OCI-LY1 (cell line): ENCODE data around the gene SLC25A42.
A peak's percentile ranks its signal among the peaks of the same experiment; 100 is the strongest.

Experiments used
- H2AFZ ChIP-seq: fragments of 200-600 bp; sonication (generic), shearing (Covaris generic); 2 replicates; pipeline ENCODE4 v1.6.0; 2014; ENCODE audit warnings: antibody characterized with exemption, mild to moderate bottlenecking, low read length
- H3F3A ChIP-seq: fragments of 200-600 bp; sonication (generic), shearing (Covaris generic); 2 replicates; pipeline ENCODE4 v1.6.0; 2014; ENCODE audit warnings: mild to moderate bottlenecking, antibody characterized with exemption, low read length, moderate library complexity; ENCODE audit not compliant: insufficient read depth
- H3K27ac ChIP-seq: fragments of 200-600 bp; sonication (generic); 2 replicates; pipeline ENCODE4 v1.5.1; 2014; ENCODE audit warnings: low read length, mixed run types, mild to moderate bottlenecking, low read depth; ENCODE audit not compliant: poor library complexity, severe bottlenecking
- H3K27me3 ChIP-seq: fragments of 200-600 bp; sonication (generic); 2 replicates; pipeline ENCODE4 v1.6.0; 2014; ENCODE audit warnings: antibody characterized with exemption, mild to moderate bottlenecking, low read length, moderate library complexity; ENCODE audit not compliant: insufficient read depth
- H3K36me3 ChIP-seq: fragments of 200-600 bp; sonication (generic); 2 replicates; pipeline ENCODE4 v1.6.1; 2014; ENCODE audit warnings: mild to moderate bottlenecking, antibody characterized with exemption, low read length, moderate library complexity, mixed read lengths; ENCODE audit not compliant: insufficient read depth
- H3K4me1 ChIP-seq: fragments of 200-600 bp; sonication (generic); 2 replicates; pipeline ENCODE4 v1.5.1; 2014; ENCODE audit warnings: mild to moderate bottlenecking, low read length, moderate library complexity; ENCODE audit not compliant: insufficient read depth, severe bottlenecking
- H3K4me2 ChIP-seq: fragments of 200-600 bp; sonication (generic), shearing (Covaris generic); 2 replicates; pipeline ENCODE4 v1.6.1; 2014; ENCODE audit warnings: low read length
- H3K4me3 ChIP-seq: fragments of 200-600 bp; sonication (generic); 2 replicates; pipeline ENCODE4 v1.5.1; 2014; ENCODE audit warnings: low read length, low read depth, mild to moderate bottlenecking, mixed read lengths; ENCODE audit not compliant: poor library complexity, severe bottlenecking
- H3K79me2 ChIP-seq: fragments of 200-600 bp; shearing (Covaris generic); 2 replicates; pipeline ENCODE4 v1.6.1; 2016; ENCODE audit warnings: mixed run types, low read length, mixed read lengths; ENCODE audit not compliant: insufficient read depth
- H3K9ac ChIP-seq: fragments of 200-600 bp; sonication (generic), shearing (Covaris generic); 2 replicates; pipeline ENCODE4 v1.6.1; 2014; ENCODE audit warnings: mild to moderate bottlenecking, low read length, mixed read lengths
- H3K9me2 ChIP-seq: fragments of 200-600 bp; sonication (generic), shearing (Covaris generic); 2 replicates; pipeline ENCODE4 v1.6.1; 2014; ENCODE audit warnings: low read depth, mild to moderate bottlenecking, low read length, mixed read lengths
- H3K9me3 ChIP-seq: fragments of 200-600 bp; shearing (Covaris generic); 2 replicates; pipeline ENCODE4 v1.6.1; 2014; ENCODE audit warnings: low read length, mixed read lengths
- H4K20me1 ChIP-seq: fragments of 200-600 bp; sonication (generic), shearing (Covaris generic); 2 replicates; pipeline ENCODE4 v1.6.0; 2016; ENCODE audit warnings: mild to moderate bottlenecking, low read length; ENCODE audit not compliant: insufficient read depth
- EZH2 ChIP-seq: fragments of 200-600 bp; sonication (generic), shearing (Covaris generic); IDR thresholded peaks from 2 replicates; pipeline ENCODE4 v1.8.0; 2017; ENCODE audit warnings: borderline replicate concordance, mixed run types, mild to moderate bottlenecking, antibody characterized with exemption, low read length, moderate library complexity, mixed read lengths
- TF ChIP-seq, protein P1 (sequence below): fragments of 200-600 bp; sonication (generic), shearing (Covaris generic); IDR thresholded peaks from 2 replicates; pipeline ENCODE4 v1.5.1; 2017; ENCODE audit warnings: mild to moderate bottlenecking, antibody characterized with exemption, low read length, moderate library complexity, mixed read lengths

Gene SLC25A42

DNA sequence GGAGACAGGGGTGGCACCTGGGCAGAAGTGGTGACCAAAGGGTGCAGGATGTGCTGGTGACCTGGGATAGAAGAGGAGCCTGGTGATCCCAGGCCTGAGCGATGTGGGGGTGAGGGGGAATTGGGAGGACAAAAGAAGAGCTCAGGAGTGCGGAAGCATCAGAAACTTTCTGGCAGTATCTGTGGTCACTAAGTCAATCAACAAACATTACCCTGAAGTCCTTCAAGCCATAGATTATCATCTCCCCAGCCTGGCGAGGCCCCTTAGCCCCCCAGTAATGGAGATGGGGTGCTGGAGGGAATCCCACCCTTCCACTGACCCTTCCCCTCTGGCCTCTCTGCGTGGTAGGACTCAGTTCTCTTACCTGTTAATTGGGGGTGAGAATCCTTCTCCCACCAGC is 95.7 kb downstream of the SLC25A42 start:
- Histone ChIP-seq H3K79me2 (0 out of 2 replicates have a peak, but pooled peaks cover 4% of the 10 kb centered on the region), H4K20me1 (no peaks in the 10 kb centered on the region), H3K9ac (peak overlapping the region; percentile 23; the same call in 1 of the 2 replicates), H3K27ac (peak overlapping the region; percentile 97), H3K27me3 (no peaks in the 10 kb centered on the region), H3K9me2 (no peaks in the 10 kb centered on the region), H3K9me3 (no peaks in the 10 kb centered on the region), H3K4me2 (peak overlapping the region; percentile 6; the same call in 1 of the 2 replicates), H3K4me3 (no peak overlapping the region), H3K36me3 (peaks cover 10% of the 10 kb centered on the region; the same call in 1 of the 2 replicates), H2AFZ (no peak overlapping the region), H3F3A (peaks cover 2% of the 10 kb centered on the region; the same call in 1 of the 2 replicates), H3K4me1 (peaks cover 100% of the 10 kb centered on the region)
- TF ChIP-seq, protein P1, sequence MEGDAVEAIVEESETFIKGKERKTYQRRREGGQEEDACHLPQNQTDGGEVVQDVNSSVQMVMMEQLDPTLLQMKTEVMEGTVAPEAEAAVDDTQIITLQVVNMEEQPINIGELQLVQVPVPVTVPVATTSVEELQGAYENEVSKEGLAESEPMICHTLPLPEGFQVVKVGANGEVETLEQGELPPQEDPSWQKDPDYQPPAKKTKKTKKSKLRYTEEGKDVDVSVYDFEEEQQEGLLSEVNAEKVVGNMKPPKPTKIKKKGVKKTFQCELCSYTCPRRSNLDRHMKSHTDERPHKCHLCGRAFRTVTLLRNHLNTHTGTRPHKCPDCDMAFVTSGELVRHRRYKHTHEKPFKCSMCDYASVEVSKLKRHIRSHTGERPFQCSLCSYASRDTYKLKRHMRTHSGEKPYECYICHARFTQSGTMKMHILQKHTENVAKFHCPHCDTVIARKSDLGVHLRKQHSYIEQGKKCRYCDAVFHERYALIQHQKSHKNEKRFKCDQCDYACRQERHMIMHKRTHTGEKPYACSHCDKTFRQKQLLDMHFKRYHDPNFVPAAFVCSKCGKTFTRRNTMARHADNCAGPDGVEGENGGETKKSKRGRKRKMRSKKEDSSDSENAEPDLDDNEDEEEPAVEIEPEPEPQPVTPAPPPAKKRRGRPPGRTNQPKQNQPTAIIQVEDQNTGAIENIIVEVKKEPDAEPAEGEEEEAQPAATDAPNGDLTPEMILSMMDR, result no peak
- TF ChIP-seq EZH2, result no peak

DNA sequence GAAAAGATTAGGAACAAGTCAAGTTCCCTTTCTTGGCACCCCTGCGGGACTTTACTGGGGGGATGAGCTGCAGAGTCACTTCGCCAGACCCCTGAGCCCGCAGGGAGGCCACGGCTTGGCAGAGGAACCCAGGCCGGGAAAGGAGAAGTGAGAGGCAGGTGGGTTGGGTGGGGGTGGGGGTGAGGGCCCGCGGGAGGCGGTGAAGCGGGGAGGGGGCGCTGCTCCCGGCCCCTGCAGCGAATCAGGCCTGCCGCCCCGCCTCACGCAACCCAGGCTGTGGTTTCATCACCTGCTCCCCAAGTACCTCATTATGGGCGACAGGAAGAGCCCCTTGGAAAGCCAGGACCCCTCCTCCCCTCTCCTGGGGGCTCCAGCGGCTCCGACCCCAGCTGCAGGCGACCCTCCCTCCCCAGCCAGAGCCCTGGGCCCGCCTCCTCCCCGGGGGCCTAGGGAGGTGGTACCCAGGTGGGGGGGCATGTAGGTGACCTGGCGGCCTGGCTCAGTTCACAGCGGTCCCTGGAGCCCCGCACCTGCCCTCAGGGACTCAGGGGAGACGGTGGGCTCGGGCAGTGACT is 96.8 kb downstream of the SLC25A42 start:
- H3K9me3 ChIP-seq, result no peaks in the 10 kb centered on the region
- no peak overlapping the region for H2AFZ ChIP-seq
- peak overlapping the region; percentile 97 for H3K27ac ChIP-seq
- peaks cover 6% of the 10 kb centered on the region; the same call in 1 of the 2 replicates for H3K36me3 ChIP-seq
- H3K9me2 ChIP-seq, result no peaks in the 10 kb centered on the region
- H3K4me3 ChIP-seq, result peak overlapping the region; percentile 51
- peaks cover 2% of the 10 kb centered on the region for H3F3A ChIP-seq
- peak overlapping the region; percentile 75 for H3K9ac ChIP-seq
- peak overlapping the region; percentile 72 for H3K4me2 ChIP-seq
- TF ChIP-seq, protein P1, result no peak
- no peak for TF ChIP-seq EZH2
- H3K27me3 ChIP-seq, result no peaks in the 10 kb centered on the region
- H3K4me1 ChIP-seq, result peaks cover 100% of the 10 kb centered on the region
- no peaks in the 10 kb centered on the region for H4K20me1 ChIP-seq
- no peaks in the 10 kb centered on the region for H3K79me2 ChIP-seq

DNA sequence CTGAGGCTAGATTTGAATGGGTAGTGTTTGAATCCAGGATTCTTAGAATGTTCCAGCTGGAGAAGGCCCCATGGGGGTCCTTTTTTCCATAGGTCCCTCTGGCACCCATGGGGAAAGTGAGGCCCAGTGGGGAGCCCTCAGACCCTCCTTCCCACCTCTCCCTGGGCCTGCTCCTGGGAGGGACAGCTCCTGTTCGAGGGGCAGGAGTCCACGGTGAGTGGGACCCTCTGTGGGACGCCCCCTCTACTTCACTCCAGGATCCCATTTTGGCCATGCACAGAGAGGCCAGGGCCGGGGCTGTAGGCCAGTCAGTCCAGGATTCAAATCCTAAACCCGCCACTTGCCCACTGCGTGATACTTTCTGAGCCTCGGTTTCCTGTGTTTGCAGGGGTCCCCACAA is 98.7 kb downstream of the SLC25A42 start:
- Histone ChIP-seq H3K4me1 (peaks cover 100% of the 10 kb centered on the region), H3K27ac (peak overlapping the region; percentile 97), H3F3A (peaks cover 2% of the 10 kb centered on the region), H2AFZ (no peak overlapping the region), H3K27me3 (no peaks in the 10 kb centered on the region), H3K9ac (peak overlapping the region; percentile 33; the same call in 1 of the 2 replicates), H3K9me3 (no peaks in the 10 kb centered on the region), H4K20me1 (no peaks in the 10 kb centered on the region), H3K4me2 (peak overlapping the region; percentile 72), H3K36me3 (peaks cover 8% of the 10 kb centered on the region; the same call in 1 of the 2 replicates), H3K79me2 (no peaks in the 10 kb centered on the region; the same call in 1 of the 2 replicates), H3K9me2 (no peaks in the 10 kb centered on the region), H3K4me3 (no peak overlapping the region)
- TF ChIP-seq, protein P1, result no peak
- TF ChIP-seq EZH2, result no peak
